Activated CD4-positive, alpha-beta T cell treated with anti-CD3 and anti-CD28 coated beads for 1 hour (primary cell): Measurements from ENCODE around the gene FAM25G.

Experiments
- DNase-seq: peaks from one replicate; pipeline ENCODE4 v3.0.0-alpha.2; 2020

FAM25G gene

DNA sequence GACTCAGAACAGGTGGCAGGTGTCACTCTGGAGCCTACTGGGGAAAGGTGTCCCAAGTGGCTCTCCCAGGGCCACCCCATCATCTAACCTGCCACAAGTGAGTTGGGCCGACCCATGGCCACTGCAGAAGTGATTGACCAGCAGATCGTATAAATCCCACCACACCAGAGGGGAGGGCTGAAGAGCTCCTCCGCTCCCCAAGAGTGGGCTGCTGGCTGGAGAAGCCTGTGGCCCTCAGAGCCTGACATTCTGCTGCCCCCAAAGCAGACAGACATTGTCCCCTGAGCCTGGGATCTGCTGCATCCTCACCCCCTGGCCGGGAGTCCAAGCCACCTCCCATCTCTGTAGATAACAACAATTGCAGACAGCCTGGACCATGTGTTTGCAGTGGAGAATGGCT is 44.3 kb downstream of the FAM25G start:
- no peak for DNase-seq

DNA sequence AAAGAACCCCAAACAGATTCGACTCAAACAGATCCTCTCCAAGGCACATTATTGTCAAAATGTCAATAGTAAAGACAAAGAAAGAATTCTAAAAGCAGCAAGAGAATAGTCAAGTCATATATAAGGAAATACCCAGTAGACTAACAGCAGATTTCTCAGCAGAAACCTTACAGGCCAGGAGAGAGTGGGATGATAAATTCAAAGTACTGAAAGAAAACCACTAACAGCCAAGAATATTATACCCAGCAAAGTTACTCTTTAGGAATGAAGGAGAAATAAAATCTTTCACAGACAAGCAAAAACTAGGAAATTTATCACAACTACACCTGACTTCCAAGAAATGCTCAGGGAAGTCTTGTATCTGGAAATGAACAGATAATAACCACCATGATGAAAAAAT is 45.8 kb downstream of the FAM25G start:
- no peak for DNase-seq

GRCh38 chr10:47444047-47444446 is 47.5 kb downstream of the FAM25G start:
- DNase-seq: no peak

DNA sequence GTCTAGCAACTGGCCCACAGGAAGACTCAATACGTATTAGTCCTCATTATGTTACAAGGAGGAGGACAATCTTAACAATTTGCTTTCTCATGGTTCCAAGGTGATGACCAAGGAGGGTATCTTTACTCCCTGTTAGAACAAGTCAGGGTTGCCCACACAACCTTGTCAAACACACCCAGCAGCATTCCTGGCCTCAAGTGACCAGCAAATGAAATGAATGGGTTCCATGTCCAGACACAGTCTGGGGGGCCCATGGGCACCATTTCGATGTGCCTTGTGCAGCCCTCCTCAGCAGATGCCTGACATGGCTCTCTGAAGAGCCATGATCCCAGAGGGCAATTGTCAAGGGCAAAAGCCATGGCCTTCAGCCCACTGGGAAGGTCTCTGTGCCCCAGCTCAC is 48.4 kb downstream of the FAM25G start:
- no peak for DNase-seq

DNA sequence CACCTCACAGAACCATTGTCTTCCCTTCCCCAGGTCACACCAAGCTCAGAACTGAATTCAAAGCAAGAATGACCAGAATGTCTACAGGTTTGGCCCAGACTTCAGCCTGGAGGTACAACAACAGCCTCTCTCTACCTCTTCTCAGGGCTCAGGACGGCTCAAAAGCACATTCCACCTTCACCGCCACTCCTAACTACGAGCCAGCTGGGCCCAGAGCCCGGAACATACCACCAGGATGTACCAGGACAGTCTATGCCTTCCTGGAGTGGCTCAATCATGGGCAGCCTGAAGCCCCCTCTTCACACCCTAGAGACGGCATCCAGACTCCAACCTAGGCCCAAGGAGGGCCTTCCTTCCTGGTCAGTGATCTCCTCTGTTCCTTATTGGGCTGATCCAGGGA is 49.1 kb downstream of the FAM25G start:
- no peak for DNase-seq

DNA sequence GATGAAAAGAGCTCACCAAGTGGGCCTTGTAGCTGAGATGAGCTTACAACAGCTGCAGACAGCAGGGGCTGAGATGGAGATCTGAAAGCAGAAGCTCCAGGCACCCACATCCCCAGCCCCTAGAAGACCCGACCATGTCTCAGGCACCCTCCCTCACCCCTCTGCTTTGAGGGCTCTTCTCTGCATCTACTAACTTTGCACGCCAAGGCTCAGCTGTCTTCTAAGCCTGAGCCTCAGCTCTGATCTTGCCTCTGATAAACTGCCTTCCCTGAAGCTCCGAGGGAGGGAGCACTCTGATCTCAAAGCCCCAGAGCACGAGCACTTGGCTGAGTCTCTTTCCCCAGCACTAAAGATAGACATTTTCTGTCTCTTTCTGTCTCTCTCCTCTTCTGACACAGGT is 49.6 kb downstream of the FAM25G start:
- no peak for DNase-seq

DNA sequence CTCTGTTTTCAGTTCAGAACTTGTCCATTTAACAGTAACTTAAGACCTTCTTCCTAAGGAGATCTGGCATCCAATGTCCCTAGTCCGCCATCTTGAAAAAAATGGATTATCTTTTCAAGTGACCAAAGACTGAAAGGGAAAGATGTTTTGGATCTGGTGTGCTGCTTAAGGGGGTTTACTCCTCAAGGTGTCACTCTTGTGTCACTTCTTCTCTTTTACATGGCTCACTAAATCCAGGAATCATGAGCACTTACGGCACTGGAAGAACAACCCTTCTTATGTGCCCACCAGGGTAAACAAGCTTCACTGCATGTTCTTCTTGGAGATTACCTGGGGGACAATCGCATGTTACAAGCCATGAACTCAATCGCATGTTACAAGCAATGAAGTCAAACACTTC is 51.3 kb downstream of the FAM25G start:
- DNase-seq: no peak

DNA sequence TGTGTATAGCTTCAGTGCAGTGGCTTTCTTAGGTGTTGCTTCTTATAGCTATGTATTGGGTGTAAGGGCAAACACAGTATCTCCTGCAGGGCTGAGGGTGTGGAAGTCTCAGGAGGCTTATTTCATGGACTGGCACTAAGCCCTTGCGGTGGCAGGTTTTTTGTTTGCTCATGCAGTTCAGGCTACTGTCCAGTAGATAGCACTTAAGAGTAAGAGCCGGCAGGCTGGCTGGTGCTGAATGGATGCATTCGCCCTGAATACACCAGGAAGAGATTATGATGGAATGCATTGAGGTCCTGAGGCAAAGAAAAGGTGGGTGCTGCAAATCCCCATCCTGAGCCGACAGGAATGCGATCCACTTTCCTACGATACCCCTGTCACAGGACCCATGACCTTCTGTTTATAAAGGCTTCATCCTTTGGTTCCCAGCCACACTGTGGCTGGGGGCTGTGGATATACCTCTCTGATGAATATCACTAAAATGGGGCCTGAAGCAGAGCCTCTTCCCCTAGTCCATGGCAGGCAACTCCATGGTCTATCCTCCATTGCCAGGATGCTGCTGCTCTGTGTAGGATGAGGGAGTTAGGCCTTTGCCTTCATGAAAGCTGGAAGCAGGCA is 52.5 kb downstream of the FAM25G start:
- DNase-seq: peak; percentile 1
